GM12873 (cell line): Measurements from ENCODE around the gene MYO1B.

ENCODE experiments used
- TF ChIP-seq, protein P1 (sequence below): IDR thresholded peaks from 2 replicates; pipeline ENCODE4 v1.5.1; 2012; ENCODE audit warnings: low read depth, mild to moderate bottlenecking, moderate library complexity, low read length, control low read depth; ENCODE audit not compliant: insufficient read depth; ENCODE audit errors: missing control alignments

MYO1B gene

DNA sequence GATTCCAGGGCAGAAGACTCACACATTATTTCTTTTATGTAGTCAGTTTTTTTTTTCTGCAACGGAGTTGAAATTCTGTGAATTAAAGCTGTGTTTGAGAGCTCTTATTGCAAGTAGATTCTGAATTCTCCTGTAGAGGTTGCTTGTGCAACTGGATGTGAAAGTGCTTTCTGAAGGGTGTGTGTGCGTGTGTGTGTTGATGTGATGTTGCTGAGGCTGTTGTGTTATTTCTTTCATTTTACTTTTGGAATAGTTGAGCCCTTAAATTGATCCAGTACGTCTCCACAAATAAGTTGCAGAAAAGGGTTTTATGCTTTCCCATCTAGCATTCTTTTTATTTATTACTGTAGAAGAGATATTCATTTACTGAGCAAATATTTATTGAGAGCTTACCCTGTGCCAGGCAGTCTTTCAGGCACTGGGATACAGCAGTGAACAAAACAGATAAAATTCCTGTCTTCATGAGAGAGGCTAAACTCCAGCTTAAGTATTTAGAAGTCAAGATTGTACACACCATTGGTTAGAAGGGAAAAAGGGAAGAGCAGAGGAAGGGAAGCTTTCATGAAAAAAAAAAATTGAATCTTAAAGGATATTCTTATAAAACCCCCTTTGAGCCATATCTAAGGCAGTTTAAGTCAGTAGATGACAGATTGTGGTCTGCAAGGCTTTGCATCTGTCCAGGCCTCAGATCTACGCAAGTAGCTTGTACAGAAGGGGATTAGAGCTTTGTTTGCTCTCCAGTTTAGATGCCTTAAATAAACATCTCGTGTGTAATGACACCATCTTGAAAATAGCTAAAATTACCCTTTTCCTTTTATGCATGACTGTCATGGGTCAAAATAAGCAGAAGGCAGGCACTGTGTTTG lies 58.2 kb downstream of the MYO1B start:
- TF ChIP-seq, protein P1, sequence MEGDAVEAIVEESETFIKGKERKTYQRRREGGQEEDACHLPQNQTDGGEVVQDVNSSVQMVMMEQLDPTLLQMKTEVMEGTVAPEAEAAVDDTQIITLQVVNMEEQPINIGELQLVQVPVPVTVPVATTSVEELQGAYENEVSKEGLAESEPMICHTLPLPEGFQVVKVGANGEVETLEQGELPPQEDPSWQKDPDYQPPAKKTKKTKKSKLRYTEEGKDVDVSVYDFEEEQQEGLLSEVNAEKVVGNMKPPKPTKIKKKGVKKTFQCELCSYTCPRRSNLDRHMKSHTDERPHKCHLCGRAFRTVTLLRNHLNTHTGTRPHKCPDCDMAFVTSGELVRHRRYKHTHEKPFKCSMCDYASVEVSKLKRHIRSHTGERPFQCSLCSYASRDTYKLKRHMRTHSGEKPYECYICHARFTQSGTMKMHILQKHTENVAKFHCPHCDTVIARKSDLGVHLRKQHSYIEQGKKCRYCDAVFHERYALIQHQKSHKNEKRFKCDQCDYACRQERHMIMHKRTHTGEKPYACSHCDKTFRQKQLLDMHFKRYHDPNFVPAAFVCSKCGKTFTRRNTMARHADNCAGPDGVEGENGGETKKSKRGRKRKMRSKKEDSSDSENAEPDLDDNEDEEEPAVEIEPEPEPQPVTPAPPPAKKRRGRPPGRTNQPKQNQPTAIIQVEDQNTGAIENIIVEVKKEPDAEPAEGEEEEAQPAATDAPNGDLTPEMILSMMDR: no peak

DNA sequence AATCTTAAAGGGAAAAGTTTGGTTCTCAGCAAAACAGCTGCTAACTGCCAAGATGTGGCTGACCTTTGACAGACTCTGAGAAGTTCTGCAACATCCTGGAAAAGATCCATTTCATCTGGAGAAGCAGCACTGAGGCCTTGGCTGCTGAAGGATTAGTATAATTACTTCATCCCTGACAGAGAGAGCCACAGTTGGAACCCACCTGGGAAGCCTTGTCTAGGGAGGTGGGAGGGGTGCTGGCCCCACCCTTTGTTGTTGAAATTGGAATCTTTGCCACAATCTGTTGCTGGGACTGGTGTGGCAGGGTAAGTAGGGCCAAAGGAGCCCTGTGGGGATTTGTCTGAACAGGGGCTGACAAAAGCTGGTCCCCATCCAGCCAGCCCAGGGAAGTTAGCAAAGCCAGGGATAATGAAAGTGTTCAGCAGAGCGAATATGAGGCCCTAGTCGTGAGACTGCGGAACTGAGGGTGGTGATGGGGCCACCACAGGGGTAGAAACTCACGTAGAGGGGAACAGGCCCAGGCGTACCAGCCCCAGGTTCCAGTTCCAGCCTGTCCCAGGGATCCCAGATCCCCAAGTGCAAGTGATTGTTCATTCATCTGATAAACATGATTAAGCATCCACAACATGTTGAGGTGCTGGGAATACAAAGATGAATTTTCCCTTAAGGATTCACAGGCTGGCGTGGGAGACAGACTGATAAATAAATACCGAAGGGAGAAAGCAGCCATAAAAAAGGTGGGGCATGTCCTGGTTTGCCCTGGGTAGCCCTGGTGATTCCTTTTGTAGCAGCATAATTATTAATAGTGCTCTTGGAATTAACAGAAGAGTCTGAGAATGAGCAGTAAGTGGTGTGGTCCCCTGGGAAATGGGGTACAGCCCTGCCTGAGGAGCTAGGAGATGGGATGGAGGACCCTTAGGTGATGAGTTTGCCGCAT lies 60.0 kb downstream of the MYO1B start:
- TF ChIP-seq, protein P1: no peak

DNA sequence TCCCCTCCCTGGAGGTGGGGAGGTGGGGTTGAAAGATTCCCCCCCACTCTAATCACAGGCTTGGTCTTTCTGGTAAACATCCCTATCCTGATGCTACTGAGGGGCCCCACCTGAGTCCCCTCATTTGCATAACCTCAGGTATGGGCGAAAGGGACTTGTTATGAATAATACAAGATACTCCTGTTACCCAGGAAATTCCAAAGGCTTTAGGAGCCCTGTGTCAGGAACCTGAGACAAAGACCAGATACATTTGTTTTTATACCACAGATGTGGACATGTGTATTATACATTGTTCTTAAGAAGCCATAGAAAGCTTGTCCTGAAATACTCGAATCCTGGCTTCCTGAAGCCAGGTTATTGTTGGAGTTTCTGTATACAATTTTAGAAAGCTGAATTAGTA lies 62.8 kb downstream of the MYO1B start:
- TF ChIP-seq, protein P1: no peak

DNA sequence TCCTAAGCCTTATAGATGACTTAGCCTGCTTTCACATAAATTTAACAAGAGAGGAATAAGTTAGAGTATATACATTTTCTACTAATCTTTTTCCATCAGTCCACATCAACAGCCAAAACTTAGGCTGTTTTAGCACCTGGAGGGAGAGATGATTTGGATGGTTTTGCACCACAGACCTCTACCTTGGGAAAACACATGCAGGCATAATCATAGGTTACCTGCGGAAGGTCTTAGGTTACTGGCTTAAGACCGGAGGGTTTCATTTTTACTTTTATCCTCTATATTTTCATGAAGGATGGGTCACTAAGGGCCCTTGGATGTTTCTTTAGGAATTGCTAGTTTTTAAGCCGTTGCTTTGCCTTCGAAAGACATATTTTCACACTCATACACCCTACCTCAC lies 66.0 kb downstream of the MYO1B start:
- TF ChIP-seq, protein P1: no peak

DNA sequence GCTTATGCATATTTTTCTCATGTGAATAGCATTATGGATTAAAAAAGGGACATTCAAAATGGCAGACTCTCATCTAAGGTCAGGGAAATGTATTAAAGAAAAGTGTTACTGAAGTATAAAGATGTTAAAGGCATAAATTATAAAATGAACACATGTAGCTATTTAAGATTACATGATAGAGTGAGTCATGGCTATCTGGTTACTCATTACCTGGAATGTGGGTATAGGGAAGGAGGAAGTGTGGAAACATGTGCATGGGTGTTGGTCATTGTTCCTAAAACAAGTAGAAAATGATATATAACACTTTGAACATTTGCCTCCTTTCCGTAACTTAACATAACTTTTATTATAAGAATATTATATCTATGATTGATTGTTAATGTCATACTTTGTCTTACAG lies 66.4 kb downstream of the MYO1B start:
- TF ChIP-seq, protein P1: no peak

DNA sequence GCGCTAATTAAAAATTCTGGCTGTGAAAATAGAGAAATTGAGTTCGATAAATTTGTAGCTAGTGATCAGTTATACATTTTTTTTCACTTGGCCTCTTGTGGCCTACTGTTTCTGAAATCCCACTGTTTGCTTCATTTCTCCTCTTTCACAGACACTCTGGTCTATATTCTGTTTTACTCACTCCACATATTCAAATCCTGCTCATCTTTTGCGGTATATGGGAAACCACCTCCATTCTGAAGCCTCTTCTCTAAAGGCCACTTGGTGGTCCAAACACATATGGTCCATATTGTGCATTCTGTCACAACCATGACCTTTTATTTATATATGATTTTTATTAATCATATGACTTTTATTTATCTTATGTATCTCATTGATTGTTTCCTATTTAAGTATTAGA lies 67.0 kb downstream of the MYO1B start:
- TF ChIP-seq, protein P1: no peak

DNA sequence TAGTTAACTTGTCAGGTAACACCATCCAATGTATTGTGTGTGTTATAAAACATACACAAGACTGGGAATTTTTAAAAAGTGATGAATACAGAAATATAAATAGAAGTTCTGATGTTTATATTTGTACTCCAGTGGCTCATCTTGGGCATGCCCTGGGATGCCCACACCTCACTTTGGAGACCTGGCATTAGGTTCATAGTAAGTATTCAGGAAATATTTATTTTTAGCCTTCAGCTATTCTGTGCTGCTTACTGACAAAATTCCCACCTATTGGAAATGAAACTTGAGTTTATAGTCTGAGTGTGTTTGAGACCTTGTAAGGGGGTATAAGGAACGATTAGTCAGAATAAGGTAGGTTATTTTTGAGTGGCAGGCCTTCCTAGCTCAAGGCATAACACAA lies 67.5 kb downstream of the MYO1B start:
- TF ChIP-seq, protein P1: no peak
